ENCODE results near the gene SLC8A1.

SLC8A1 gene

DNA sequence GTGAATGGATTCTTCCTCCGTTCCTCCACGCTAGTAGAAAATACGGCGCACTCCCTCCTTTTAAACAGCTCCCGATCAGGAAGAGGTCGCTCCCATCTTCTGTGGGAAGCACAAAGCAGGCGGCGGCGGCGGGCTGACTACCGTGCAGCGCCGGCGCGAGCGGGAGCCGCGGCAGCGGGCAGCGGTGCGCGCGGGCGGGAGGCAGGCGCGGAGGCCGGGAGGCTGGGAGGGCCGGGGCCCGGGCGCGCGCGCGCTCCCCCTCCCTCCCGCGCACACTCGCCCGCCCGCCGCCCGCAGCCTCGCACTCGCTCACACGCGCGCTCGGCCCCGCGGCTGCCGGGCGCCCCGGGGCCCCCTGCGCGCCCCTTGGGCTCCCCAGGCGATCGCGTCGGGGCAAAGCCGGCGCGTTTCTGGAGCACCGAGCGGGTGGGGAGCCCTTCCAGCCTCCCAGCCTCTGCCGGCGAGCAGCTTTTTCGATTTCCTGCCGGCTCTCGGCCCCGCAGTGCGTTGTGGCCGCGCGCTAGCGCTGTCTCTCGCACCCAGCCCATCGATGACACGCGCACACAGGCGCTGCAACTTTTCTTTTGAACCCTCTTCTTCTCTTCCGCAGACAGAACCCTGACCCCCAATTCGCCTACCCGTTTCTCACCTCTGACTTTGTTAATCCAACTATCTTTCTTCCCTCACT lies at the start of gene SLC8A1:
Gene SLC8A1, minus strand, starts transcription at position 173 of the 688 bp plus-strand sequence.
- CTCF ChIA-PET, result interaction anchor here (0.7 kb wide), 1 partner anchor 883 kb away, joined by 3 read pairs; no protein-coding TSS in a partner anchor
- DNase-seq (ENCODE audit: low spot score), result peak; percentile 38
- H3K27ac ChIP-seq, result peak within 1 kb of the TSS; percentile 74
- no peak for TF ChIP-seq CTCF (conservative IDR thresholded peaks at IDR 0.05; ENCODE audit: low read depth)
- POLR2A ChIA-PET (ENCODE audit: low non-redundant PET), result no interaction called here

DNA sequence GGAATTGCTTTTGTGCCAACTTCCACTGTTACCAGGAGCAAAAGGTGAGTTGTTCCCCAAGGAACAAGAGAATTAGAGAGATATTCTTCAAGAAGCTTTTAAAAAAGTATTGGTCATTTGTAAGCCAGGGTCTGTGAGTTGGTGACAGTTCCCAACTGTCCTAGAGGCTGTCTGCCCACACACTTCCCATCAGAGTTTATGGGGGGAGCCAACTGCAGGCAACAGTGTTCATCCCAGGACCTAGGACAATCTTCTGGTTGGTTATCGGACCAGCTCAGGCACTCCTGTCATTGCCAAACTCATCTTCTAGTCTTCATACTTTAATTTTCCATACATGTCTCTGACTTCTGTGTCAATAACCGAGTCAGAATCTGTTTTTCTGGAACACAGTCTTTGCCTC lies 47.5 kb upstream of the SLC8A1 start:
- POLR2A ChIA-PET (ENCODE audit: low non-redundant PET), result no interaction called here
- no peak for TF ChIP-seq CTCF (conservative IDR thresholded peaks at IDR 0.05; ENCODE audit: low read depth)
- DNase-seq (ENCODE audit: low spot score), result no peak
- CTCF ChIA-PET, result interaction anchor here (0.6 kb wide), 1 partner anchor 159 kb away, joined by 3 read pairs; no protein-coding TSS in a partner anchor
- no peak overlapping the region for H3K27ac ChIP-seq

GRCh38 chr2:40497251-40497859 lies 45.5 kb upstream of the SLC8A1 start:
- TF ChIP-seq CTCF (conservative IDR thresholded peaks at IDR 0.05; ENCODE audit: low read depth), result no peak
- H3K27ac ChIP-seq, result no peak overlapping the region
- ChIA-PET POLR2A (ENCODE audit: low non-redundant PET) (no interaction called here), CTCF (interaction anchor here (1.2 kb wide), 1 partner anchor 10 kb away, joined by 3 read pairs; no protein-coding TSS in a partner anchor)
- DNase-seq (ENCODE audit: low spot score), result no peak

- ChIA-PET POLR2A (ENCODE audit: low non-redundant PET) (no interaction called here), CTCF (no interaction called here)
- DNase-seq (ENCODE audit: low spot score), result no peak
- no peak for TF ChIP-seq CTCF (conservative IDR thresholded peaks at IDR 0.05; ENCODE audit: low read depth)
- H3K27ac ChIP-seq, result no peak overlapping the region
These were observed 37.7 kb upstream of the SLC8A1 start for GRCh38 chr2:40489678-40489960.

GRCh38 chr2:40488927-40489677 lies 37.2 kb upstream of the SLC8A1 start:
- TF ChIP-seq CTCF (conservative IDR thresholded peaks at IDR 0.05; ENCODE audit: low read depth), result no peak
- CTCF ChIA-PET, result no interaction called here
- POLR2A ChIA-PET (ENCODE audit: low non-redundant PET), result no interaction called here
- H3K27ac ChIP-seq, result no peak overlapping the region
- DNase-seq (ENCODE audit: low spot score), result no peak

GRCh38 chr2:40488101-40488601 lies 36.3 kb upstream of the SLC8A1 start:
- ChIA-PET CTCF (interaction anchor here (0.5 to 0.9 kb wide), 4 partner anchors 10 to 275 kb away, joined by 3 to 4 read pairs (median 4); no protein-coding TSS in a partner anchor), POLR2A (ENCODE audit: low non-redundant PET) (no interaction called here)
- H3K27ac ChIP-seq, result no peak overlapping the region
- peak; percentile 46 for TF ChIP-seq CTCF (conservative IDR thresholded peaks at IDR 0.05; ENCODE audit: low read depth)
- DNase-seq (ENCODE audit: low spot score), result peak; percentile 13
